Panc1 (cell line): Measurements from ENCODE around the gene STEAP2. TPM values are rescaled to one million over a fixed set of nuclear protein-coding genes. Genes with fewer than 3 reads are reported as not detected.

Experiments used
- ATAC-seq: fragments of 200-7000 bp; cut with Tn5 transposase; 2 replicates; pipeline ENCODE4 v1.9.1; 2020; ENCODE audit warnings: mild to moderate bottlenecking, moderate library complexity
- BruUV-seq: library from RNA; stranded (reverse); fragments of 400-500 nt; replicated peaks from 2 replicates; lab custom pipeline; 2021; lab: Mats Ljungman, UMichigan
- CTCF ChIA-PET: fragments of 300-600 bp; sonication (Branson Sonifier 250); formaldehyde crosslinking; loops from one replicate; lab custom pipeline; 2022; ENCODE audit warnings: antibody characterized with exemption; lab: Charles Lee
- POLR2A ChIA-PET: fragments of 300-600 bp; sonication (Branson Sonifier 250); formaldehyde crosslinking; loops from one replicate; lab custom pipeline; 2022; ENCODE audit warnings: antibody characterized with exemption; lab: Charles Lee
- DNase-seq: peaks from one replicate; pipeline ENCODE4 v3.0.0-alpha.2; 2010; ENCODE audit warnings: low read depth, low spot score
- H3K27ac ChIP-seq: 2 replicates; pipeline ENCODE4 v1.5.1; 2011; ENCODE audit warnings: mild to moderate bottlenecking, low read length, inconsistent platforms
- H3K27me3 ChIP-seq: fragments of 200-500 bp; sonication (Bioruptor generic); 2 replicates; pipeline ENCODE4 v1.6.0; 2014; ENCODE audit warnings: low read length, inconsistent platforms; ENCODE audit not compliant: control insufficient read depth, insufficient read depth
- H3K36me3 ChIP-seq: fragments of 200-500 bp; sonication (Bioruptor generic); 2 replicates; pipeline ENCODE4 v1.5.1; 2014; ENCODE audit warnings: inconsistent platforms, mild to moderate bottlenecking, low read length, moderate library complexity; ENCODE audit not compliant: control insufficient read depth, insufficient read depth
- H3K4me1 ChIP-seq: 2 replicates; pipeline ENCODE4 v1.5.1; 2011; ENCODE audit warnings: inconsistent platforms, mild to moderate bottlenecking, low read length, moderate library complexity; ENCODE audit not compliant: control insufficient read depth, insufficient read depth
- H3K4me3 ChIP-seq, 2 experiments: 2 replicates each; pipeline ENCODE4 v1.5.1; 2011 to 2012; ENCODE audit warnings: low read depth in 2 of 2, low read length in 2 of 2, mild to moderate bottlenecking in 2 of 2, inconsistent platforms in 1 of 2, moderate library complexity in 1 of 2
- H3K9me3 ChIP-seq: fragments of 200-500 bp; sonication (Bioruptor generic); 2 replicates; pipeline ENCODE4 v1.5.1; 2014; ENCODE audit warnings: low read depth, mild to moderate bottlenecking, inconsistent platforms, low read length, moderate library complexity; ENCODE audit not compliant: control insufficient read depth, insufficient read depth
- CTCF ChIP-seq: fragments of 450-650 bp; IDR thresholded peaks from 2 replicates; pipeline ENCODE4 v1.5.1; 2017; ENCODE audit warnings: mild to moderate bottlenecking
- POLR2AphosphoS5 ChIP-seq: IDR thresholded peaks from 2 replicates; pipeline ENCODE4 v1.6.1; 2012; ENCODE audit warnings: mild to moderate bottlenecking, low read depth, low read length, moderate library complexity
- REST ChIP-seq, 2 experiments: IDR thresholded peaks; 2 replicates each; pipeline ENCODE4 v1.6.1; 2011 to 2012; ENCODE audit warnings: low read depth in 2 of 2, control low read depth in 1 of 2, low read length in 1 of 2, mild to moderate bottlenecking in 1 of 2, moderate library complexity in 1 of 2; ENCODE audit not compliant: insufficient read depth in 1 of 2
- SIN3A ChIP-seq: IDR thresholded peaks from 2 replicates; pipeline ENCODE4 v1.6.1; 2012; ENCODE audit warnings: low read depth, mild to moderate bottlenecking, low read length, moderate library complexity, borderline replicate concordance; ENCODE audit not compliant: insufficient read depth
- TCF7L2 ChIP-seq: IDR thresholded peaks from 2 replicates; pipeline ENCODE4 v1.6.1; 2011; ENCODE audit warnings: mild to moderate bottlenecking, low read depth, low read length, inconsistent platforms
- in situ Hi-C: cut with HindIII; loops from 2 replicates; pipeline ENCODE4 v1.10.0; 2016; ENCODE audit warnings: low sequenced_read_pairs, low pct_unique_long_range_greater_than_20kb
- intact Hi-C: fragments of 100-400 bp; cut with micrococcal nuclease; formaldehyde crosslinking; loops from one replicate; pipeline ENCODE4 v1.10.0; 2022; ENCODE audit not compliant: unreplicated experiment
- total RNA-seq: library from RNA; stranded (reverse); gene quantifications from one replicate; pipeline ENCODE4 v1.2.1, GENCODE V29; 2021; ENCODE audit not compliant: unreplicated experiment

STEAP2 gene
- total RNA-seq, 1 experiment from 2014 or later, result 4.1 TPM

GRCh38 chr7:90216080-90216674 is 4.6 kb downstream of the STEAP2 start:
- intact Hi-C loops, result no loop called here
- H3K27ac ChIP-seq, result no peak overlapping the region
- in situ Hi-C loops, result no loop called here
- POLR2A ChIA-PET, result no interaction called here
- ATAC-seq, result no peak
- H3K9me3 ChIP-seq, result no peaks in the 10 kb centered on the region
- no peaks in the 10 kb centered on the region for H3K36me3 ChIP-seq
- DNase-seq, result no peak
- H3K4me1 ChIP-seq, result no peaks in the 10 kb centered on the region
- CTCF ChIA-PET, result no interaction called here
- no TSS peak for BruUV-seq
- TF ChIP-seq SIN3A, result no peak
- no peak overlapping the region for H3K4me3 ChIP-seq
- H3K27me3 ChIP-seq, result no peaks in the 10 kb centered on the region

- POLR2A ChIA-PET, result no interaction called here
- in situ Hi-C loops, result no loop called here
- no peak for TF ChIP-seq REST (IDR thresholded peaks at IDR 0.05; ENCODE audit: insufficient read depth in 1 of 2, low read depth in 2 of 2, low read length in 1 of 2)
- no peak for TF ChIP-seq CTCF
- intact Hi-C loops, result no loop called here
- Histone ChIP-seq H3K36me3 (no peaks in the 10 kb centered on the region), H3K4me1 (no peaks in the 10 kb centered on the region), H3K27ac (no peak overlapping the region), H3K9me3 (no peaks in the 10 kb centered on the region), H3K27me3 (no peaks in the 10 kb centered on the region), H3K4me3 (no peak overlapping the region)
- CTCF ChIA-PET, result no interaction called here
- no TSS peak for BruUV-seq
- no peak for ATAC-seq
- no peak for DNase-seq
Measured at GRCh38 chr7:90216771-90217170, 5.2 kb downstream of the STEAP2 start.

GRCh38 chr7:90222390-90222789 is 10.8 kb downstream of the STEAP2 start:
- ChIA-PET CTCF (no interaction called here), POLR2A (no interaction called here)
- H3K9me3 ChIP-seq, result no peaks in the 10 kb centered on the region
- no peaks in the 10 kb centered on the region for H3K4me1 ChIP-seq
- no peaks in the 10 kb centered on the region for H3K27me3 ChIP-seq
- no TSS peak for BruUV-seq
- H3K36me3 ChIP-seq, result no peaks in the 10 kb centered on the region
- intact Hi-C loops, result no loop called here
- DNase-seq (no peak), ATAC-seq (no peak)
- no peak overlapping the region for H3K4me3 ChIP-seq
- in situ Hi-C loops, result no loop called here
- TF ChIP-seq TCF7L2, result no peak
- TF ChIP-seq SIN3A, result no peak
- no peak for TF ChIP-seq POLR2AphosphoS5
- no peak for TF ChIP-seq CTCF
- no peak for TF ChIP-seq REST (IDR thresholded peaks at IDR 0.05; ENCODE audit: insufficient read depth in 1 of 2, low read depth in 2 of 2, low read length in 1 of 2)
- H3K27ac ChIP-seq, result no peak overlapping the region
